Hypothalamus (tissue), 51 donors: ENCODE data around the gene FBN2.
"Not testable (repeated sequence)": the region's sequence is repeated elsewhere in the genome, so short reads cannot be mapped to it uniquely, and the experiment has no call there.

Experiments used
- DNase-seq, 51 donors: peaks; one replicate each; lab custom pipeline; 2025; lab: John Stamatoyannopoulos, UW

Gene FBN2

DNA sequence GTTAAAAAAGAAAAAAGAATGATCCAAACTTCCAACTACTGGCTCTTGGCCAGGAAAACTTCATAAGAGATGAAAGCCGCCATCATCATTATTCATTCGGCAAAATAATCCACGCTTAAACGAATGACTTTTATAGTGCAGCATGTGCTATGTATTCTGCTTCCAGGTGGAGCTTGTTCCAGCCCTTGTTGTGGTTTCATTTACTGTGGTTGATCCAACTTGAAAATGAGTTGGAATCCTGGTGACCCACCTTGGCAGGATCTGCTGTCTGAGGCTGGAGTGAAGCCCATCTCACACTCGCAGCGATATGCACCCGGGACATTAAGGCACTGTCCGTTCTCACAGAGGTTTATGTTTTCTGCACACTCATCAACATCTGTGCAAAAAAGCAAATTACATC lies 209.6 kb downstream of the FBN2 start:
- DNase-seq = no peak

DNA sequence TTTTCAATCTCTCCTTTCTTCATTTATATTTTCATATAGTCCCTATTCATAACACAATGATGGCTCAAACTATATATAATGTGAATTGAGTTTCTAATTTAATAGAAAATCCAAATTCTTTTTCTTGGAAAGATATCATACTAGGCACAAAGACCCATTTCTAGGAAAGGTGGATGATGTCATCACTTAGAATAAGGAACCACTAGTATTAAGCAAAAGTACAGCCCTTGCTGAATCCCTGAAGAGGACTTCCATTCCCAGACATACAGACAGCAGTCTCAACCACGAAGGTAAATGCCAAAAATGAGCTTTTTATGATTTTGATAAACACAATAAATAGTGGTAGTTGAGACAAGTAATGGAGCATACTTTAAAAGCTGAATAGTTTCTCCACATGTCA lies 210.0 kb downstream of the FBN2 start:
- no peak for DNase-seq

- not testable (repeated sequence) for DNase-seq
Measured at GRCh38 chr5:128321418-128321817, 216.6 kb downstream of the FBN2 start.

GRCh38 chr5:128318691-128319090 lies 219.4 kb downstream of the FBN2 start:
- no peak for DNase-seq

- no peak for DNase-seq
Measured at GRCh38 chr5:128317481-128317880, 220.6 kb downstream of the FBN2 start.

DNA sequence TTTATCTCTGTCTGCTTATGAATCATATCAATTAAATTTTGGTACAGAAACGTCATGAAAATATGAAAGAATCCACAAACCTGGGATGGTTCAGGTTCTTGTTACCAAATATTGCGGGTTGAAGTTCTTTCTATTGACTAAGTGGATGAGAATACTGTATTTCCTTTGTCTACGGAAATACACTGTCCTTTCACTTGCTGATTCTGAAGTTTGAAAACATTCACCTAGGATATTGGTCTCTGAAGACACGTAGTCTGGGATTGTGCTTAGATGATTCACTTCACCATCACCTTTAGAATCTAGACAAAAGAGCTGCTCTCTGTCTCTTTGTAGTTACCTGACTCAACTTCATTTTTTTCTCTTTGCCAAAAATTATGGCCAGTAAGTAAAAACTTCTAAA lies 222.4 kb downstream of the FBN2 start:
- DNase-seq = no peak

DNA sequence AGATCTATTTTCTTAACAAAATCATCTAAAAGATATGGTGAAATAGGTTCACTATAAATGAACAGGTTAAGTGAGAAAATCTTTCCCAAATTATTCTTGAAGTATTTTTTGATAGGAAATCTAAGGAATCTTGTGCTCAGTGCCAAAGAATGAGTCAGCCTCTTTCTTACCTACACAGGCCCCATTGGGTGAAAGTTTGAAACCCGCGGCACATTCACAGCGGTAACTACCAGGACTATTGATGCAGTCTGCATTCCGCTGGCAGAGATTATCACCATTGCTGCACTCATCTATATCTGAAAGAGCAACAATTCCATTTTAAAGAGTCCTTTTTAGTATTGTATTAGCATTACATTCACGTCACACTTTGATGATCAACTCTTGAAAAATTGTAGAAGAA lies 232.7 kb downstream of the FBN2 start:
- no peak for DNase-seq

- DNase-seq = no peak
Measured at GRCh38 chr5:128304791-128305190, 233.3 kb downstream of the FBN2 start.

GRCh38 chr5:128304088-128304487 lies 234.0 kb downstream of the FBN2 start:
- peak in 2 of 51 donors; percentile 0 to 9 for DNase-seq

DNA sequence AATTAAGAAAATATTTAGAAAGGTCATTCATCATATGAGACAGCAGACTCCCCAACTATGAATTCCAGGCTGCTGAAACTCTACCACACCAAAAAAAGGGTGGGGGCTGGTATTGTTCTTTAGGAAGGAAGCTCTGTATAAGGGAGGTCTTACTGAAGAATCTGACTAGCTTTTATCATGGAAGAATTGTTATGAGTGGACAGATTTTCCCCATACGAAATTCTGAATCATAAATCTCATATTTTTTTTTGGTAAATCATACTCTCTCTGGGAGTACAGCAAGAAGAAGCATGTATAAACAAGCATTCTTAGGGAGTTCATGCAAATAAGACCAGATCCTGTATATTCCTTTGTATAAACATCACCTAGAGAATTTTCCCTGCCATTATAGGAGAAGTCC lies 234.5 kb downstream of the FBN2 start:
- no peak for DNase-seq

DNA sequence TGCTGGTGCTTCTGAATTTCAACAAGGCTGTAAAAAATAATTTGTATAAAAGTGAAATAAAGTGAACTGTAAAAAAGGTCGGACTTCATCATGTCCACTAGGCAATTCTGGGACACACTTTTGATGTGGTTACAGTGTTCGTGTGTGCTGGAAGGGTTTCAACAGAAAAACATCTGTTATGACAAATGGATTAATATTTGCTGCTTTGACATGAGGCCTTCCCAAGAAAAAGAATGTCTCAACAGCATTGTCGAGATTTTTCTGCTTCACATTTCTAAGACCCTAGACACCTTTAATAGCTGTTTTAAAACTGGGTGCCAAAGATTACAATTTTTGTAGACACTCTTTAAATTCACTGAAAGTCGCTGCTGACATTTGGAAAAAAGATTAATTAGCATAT lies 237.9 kb downstream of the FBN2 start:
- DNase-seq = no peak

GRCh38 chr5:128290152-128290858 lies 247.7 kb downstream of the FBN2 start:
- DNase-seq = no peak

- DNase-seq = no peak
Measured at GRCh38 chr5:128287740-128288139, 250.3 kb downstream of the FBN2 start.

- no peak for DNase-seq
Measured at GRCh38 chr5:128284236-128284635, 253.8 kb downstream of the FBN2 start.

DNA sequence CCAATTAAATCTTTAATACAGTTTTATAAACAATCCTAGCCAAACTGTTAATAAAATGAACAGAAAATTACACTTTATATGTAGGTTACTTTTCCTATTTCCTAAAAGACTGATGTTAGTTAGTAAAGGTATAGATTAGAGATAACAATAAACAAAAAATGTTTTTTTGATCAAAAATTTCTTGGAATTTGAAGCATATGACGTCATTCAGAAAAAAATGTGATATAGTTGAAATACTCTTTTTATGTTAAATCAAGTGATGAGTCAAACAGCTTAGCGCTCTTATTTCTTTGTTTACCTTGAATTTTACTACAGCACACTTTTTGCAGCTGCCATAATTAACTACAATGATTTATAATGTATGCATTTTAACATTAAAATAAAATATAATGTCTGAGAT lies 258.7 kb downstream of the FBN2 start:
- DNase-seq = no peak

DNA sequence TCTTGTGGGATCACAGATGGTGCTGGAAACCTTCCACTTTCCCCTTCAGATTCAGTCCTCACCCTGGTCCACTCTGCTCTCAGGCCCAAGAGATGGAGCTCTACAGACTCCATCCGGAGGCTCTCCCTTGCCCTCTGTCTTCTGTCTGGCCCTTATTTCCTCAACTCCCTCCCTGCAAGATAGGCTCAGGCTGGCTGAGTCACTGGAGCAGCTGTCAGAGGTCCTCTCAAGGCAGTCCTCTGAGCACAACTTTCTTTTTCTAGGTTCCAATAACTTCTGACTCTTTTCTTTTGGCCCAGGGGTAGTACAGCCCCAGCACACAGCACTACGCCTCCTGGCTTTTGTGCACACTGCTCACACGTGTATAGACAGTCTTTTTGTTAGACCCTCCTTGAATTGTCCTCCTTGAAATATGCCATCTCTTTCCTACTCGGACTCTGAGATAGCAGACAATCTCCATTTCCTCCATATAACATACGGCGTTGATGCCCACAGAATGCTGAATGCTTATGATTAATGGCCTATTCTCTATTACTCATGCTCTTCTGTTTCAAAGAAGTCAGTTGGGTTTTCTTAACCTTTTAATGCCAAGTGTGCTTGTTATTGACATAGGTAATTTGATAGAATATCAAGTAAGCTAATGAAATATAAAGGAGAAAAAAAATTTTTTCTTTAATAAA lies 261.4 kb downstream of the FBN2 start:
- DNase-seq = no peak

DNA sequence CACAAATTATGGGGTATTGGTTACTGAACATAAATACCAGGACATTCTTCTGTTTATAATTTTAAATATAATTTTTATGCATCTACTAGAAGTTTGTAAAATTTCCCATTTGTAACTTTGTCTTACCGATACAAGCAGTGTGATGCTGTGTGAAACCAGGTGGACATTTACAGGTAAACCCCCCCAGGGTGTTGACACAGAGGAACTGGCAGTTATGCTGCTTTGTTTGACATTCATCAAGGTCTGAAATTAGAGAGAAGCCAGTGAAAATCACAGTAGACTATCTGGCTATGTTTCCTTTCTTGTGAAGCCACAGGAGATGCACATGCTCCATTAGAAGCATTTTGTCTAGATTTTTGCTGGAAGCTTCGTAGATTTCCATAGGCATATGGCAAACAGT lies 263.6 kb downstream of the FBN2 start:
- DNase-seq = no peak

DNA sequence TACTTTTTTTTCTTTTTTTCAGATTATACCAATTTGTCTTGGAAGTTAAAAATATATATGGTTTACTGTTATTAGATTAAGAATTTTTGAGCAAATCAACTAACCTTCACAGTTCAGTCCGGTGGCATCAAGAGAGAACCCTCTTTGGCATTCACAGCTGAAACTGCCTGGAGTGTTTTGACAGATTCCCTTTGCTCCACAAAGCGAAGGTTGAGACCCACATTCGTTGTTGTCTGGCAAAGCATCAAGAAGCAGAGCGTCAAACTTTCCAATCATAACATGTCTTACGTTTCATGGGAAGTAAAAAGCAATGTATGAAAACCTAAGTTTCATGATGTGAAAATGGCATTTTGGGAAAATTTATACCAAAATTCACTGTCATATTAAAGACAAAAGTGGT lies 264.3 kb downstream of the FBN2 start:
- no peak for DNase-seq

- DNase-seq = no peak
Measured at GRCh38 chr5:128271859-128272464, 266.1 kb downstream of the FBN2 start.

DNA sequence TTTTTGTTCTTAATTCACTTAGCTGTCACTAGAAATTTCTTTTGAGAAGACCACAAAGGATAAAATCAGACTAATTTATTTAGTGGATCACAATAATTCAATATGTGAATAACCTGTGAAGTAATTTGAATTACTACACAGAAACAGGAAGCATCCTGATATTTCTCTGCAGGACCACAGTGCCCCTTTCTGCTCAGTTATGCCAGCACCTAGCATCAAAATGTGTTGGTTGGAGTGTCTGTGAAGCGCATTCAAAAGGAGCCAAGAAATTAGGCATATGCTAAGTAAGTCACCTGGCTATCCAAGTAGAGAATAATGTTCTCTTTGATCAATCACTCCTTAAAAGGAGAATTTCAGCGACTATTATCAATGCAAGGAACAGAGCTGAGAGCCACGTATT lies 267.0 kb downstream of the FBN2 start:
- no peak for DNase-seq

DNA sequence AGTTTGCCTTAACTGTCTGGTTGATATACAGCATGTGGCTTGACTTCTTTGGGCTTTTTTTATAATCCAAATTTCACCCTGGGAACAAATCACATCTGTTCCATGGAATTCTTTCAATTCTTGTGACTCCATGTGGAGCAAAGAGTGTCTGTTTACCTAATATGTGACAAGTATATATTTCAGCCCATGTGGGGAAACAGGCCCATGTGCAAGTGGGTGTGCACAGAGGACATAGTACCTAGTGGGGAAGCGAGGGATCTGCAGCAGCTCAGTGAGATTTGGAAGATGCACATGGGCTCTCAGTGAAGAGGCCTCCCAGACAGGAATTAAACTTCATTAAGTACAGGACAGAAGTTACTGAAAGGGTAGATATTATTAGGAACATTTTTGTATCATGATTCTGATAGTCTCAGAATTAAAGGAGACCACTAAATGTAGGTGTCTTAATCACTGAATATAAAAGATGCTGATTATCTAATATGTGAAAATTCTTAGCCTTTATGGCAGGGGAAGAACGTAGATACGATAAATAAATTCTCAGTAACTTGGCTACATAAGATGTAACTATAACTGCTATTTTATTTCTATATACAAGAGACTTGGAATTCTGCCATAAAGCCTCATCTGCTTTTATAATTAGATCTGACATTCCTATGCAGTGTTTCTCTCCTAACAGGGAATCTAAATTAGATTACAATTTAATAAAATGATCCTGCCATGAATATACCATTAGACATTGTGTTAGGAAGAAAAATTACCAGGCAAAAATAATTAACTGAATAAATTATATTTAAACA lies 273.3 kb downstream of the FBN2 start:
- no peak for DNase-seq
